ENCODE results near the gene SLC22A31. TPM values are rescaled to one million over a fixed set of nuclear protein-coding genes. Genes with fewer than 3 reads are reported as not detected.
"Not testable (repeated sequence)": the region's sequence is repeated elsewhere in the genome, so short reads cannot be mapped to it uniquely, and the experiment has no call there.

The SLC22A31 gene
- polyA plus RNA-seq, 1 experiment = 0.25 TPM

DNA sequence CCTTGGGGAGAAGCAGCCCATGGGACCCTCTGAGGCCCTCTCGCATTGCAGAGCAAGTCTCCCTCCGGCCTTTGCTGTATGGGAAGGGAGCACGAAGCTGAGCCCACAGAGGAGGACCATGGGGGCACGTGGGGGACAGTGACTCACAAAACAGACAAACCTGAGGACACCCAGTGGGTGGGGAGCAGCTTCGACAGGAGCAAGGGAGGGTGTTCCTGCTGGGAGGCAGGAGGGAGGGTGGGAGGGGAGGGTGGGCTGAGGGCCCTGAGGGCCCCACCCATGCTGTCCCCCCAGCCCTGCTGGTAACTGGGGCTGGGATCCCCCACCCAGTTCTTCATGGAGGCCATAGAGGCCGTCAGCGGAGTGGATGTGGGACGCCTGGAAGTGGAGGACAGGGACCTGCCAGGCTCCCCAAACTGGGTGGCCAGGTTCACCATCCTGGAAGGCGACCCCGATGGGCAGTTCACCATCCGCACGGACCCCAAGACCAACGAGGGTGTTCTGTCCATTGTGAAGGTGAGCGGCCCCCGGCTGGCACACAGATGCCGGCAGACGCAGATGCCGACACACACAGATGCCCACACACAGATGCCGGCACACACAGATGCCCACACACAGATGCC lies 12.5 kb downstream of the SLC22A31 start:
- no peak overlapping the region for H3K4me3 ChIP-seq (ENCODE audit: low read depth, low read length)
- POLR2A ChIA-PET = interaction anchor here (0.6 kb wide), 2 partner anchors 119 to 372 kb away, joined by 7 read pairs; no protein-coding TSS in a partner anchor
- H3K27ac ChIP-seq (ENCODE audit: low read depth, low read length) = no peak overlapping the region
- H3K9me3 ChIP-seq (ENCODE audit: control insufficient read depth, insufficient read depth, low read length) = peaks cover 10% of the 10 kb centered on the region; the same call in 1 of the 2 replicates
- TF ChIP-seq CTCF (IDR thresholded peaks at IDR 0.05; ENCODE audit: low read depth, low read length) = no peak
- CTCF ChIA-PET = no interaction called here
- no peak for DNase-seq (ENCODE audit: low read depth, low spot score)
- peaks cover 22% of the 10 kb centered on the region for H3K27me3 ChIP-seq (ENCODE audit: control insufficient read depth, insufficient read depth, low read length)

DNA sequence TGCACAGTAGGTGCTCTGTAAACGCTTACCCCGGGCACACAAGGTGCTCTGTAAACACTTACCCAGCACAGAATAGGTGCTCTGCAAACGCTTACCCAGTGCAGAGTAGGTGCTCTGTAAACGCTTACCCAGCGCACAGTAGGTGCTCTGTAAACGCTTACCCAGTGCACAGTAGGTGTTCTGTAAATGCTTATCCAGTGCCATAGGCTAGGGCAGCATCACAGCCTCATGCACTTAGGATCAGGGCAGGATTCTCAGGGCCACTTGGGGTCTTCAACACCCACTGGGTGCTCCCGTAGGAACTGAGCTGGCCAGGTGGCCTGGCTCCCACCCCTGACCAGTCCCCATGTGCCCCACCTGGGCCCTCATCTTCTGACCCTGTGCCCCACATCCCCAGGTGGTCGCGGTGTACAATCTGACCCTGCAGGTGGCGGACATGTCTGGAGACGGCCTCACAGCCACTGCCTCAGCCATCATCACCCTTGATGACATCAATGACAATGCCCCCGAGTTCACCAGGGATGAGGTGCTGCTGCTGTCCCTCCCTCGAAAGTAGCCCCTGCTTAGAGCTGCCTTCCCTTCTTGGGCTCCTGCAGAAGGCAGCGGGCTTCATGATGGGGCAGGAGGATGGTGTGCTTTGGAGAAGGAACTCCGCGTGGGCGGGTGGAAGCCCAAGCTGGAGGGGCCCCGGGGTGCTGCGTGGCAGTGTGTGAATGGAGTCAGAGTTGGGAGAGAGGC lies 13.1 kb downstream of the SLC22A31 start:
- ChIA-PET CTCF (no interaction called here), POLR2A (interaction anchor here (0.6 kb wide), 1 partner anchor 373 kb away, joined by 7 read pairs; no protein-coding TSS in a partner anchor)
- Histone ChIP-seq H3K27me3 (ENCODE audit: control insufficient read depth, insufficient read depth, low read length) (peaks cover 22% of the 10 kb centered on the region), H3K4me3 (ENCODE audit: low read depth, low read length) (no peak overlapping the region), H3K9me3 (ENCODE audit: control insufficient read depth, insufficient read depth, low read length) (peaks cover 10% of the 10 kb centered on the region; the same call in 1 of the 2 replicates), H3K27ac (ENCODE audit: low read depth, low read length) (no peak overlapping the region)
- DNase-seq (ENCODE audit: low read depth, low spot score) = no peak
- no peak for TF ChIP-seq CTCF (IDR thresholded peaks at IDR 0.05; ENCODE audit: low read depth, low read length)

DNA sequence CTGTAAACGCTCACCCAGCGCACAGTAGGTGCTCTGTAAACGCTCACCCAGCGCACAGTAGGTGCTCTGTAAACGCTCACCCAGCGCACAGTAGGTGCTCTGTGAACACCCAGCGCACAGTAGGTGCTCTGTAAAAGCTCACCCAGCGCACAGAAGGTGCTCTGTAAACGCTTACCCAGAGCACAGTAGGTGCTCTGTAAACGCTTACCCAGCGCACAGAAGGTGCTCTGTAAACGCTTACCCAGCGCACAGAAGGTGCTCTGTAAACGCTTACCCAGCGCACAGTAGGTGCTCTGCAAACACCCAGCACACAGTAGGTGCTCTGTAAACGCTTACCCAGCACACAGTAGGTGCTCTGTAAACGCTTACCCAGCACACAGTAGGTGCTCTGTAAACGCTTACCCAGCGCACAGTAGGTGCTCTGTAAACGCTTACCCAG lies 13.7 kb downstream of the SLC22A31 start:
- DNase-seq (ENCODE audit: low read depth, low spot score); CTCF ChIA-PET; H3K27ac ChIP-seq (ENCODE audit: low read depth, low read length); POLR2A ChIA-PET; H3K4me3 ChIP-seq (ENCODE audit: low read depth, low read length): not testable (repeated sequence)
- peaks cover 10% of the 10 kb centered on the region; the same call in 1 of the 2 replicates for H3K9me3 ChIP-seq (ENCODE audit: control insufficient read depth, insufficient read depth, low read length)
- H3K27me3 ChIP-seq (ENCODE audit: control insufficient read depth, insufficient read depth, low read length) = peaks cover 22% of the 10 kb centered on the region

DNA sequence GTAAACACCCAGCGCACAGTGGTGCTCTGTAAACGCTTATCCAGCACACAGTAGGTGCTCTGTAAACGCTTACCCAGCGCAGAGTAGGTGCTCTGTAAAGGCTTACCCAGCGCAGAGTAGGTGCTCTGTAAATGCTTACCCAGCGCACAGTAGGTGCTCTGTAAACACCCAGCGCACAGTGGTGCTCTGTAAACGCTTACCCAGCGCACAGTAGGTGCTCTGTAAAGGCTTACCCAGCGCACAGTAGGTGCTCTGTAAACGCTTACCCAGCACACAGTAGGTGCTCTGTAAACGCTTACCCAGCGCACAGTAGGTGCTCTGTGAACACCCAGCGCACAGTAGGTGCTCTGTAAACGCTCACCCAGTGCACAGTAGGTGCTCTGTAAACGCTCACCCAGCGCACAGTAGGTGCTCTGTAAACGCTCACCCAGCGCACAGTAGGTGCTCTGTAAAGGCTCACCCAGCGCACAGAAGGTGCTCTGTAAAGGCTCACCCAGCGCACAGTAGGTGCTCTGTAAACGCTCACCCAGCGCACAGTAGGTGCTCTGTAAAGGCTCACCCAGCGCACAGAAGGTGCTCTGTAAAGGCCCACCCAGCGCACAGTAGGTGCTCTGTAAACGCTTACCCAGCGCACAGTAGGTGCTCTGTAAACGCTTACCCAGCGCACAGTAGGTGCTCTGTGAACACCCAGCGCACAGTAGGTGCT lies 14.3 kb downstream of the SLC22A31 start:
- Histone ChIP-seq H3K27me3 (ENCODE audit: control insufficient read depth, insufficient read depth, low read length) (peaks cover 22% of the 10 kb centered on the region), H3K9me3 (ENCODE audit: control insufficient read depth, insufficient read depth, low read length) (peaks cover 10% of the 10 kb centered on the region; the same call in 1 of the 2 replicates)
- H3K4me3 ChIP-seq (ENCODE audit: low read depth, low read length); H3K27ac ChIP-seq (ENCODE audit: low read depth, low read length); DNase-seq (ENCODE audit: low read depth, low spot score); CTCF ChIA-PET; POLR2A ChIA-PET: not testable (repeated sequence)

GRCh38 chr16:89184933-89185794 lies 15.2 kb downstream of the SLC22A31 start:
- no peak for DNase-seq (ENCODE audit: low read depth, low spot score)
- Histone ChIP-seq H3K9me3 (ENCODE audit: control insufficient read depth, insufficient read depth, low read length) (peaks cover 10% of the 10 kb centered on the region; the same call in 1 of the 2 replicates), H3K27ac (ENCODE audit: low read depth, low read length) (no peak overlapping the region), H3K4me3 (ENCODE audit: low read depth, low read length) (no peak overlapping the region), H3K27me3 (ENCODE audit: control insufficient read depth, insufficient read depth, low read length) (peaks cover 25% of the 10 kb centered on the region)
- ChIA-PET CTCF (no interaction called here), POLR2A (interaction anchor here (0.5 kb wide), 1 partner anchor 163 kb away, joined by 3 read pairs; no protein-coding TSS in a partner anchor)
- no peak for TF ChIP-seq CTCF (IDR thresholded peaks at IDR 0.05; ENCODE audit: low read depth, low read length)

Data from AG04450 (cell line).